HG02840 (cell line): Measurements from ENCODE around the gene GAS7.

ENCODE experiments used
- ATAC-seq: cut with Tn5 transposase; IDR thresholded peaks from one replicate; pipeline ENCODE4 v1.9.1; 2021; ENCODE audit warnings: mild to moderate bottlenecking, moderate library complexity, moderate number of reproducible peaks; ENCODE audit not compliant: unreplicated experiment, low FRiP score

The GAS7 gene

DNA sequence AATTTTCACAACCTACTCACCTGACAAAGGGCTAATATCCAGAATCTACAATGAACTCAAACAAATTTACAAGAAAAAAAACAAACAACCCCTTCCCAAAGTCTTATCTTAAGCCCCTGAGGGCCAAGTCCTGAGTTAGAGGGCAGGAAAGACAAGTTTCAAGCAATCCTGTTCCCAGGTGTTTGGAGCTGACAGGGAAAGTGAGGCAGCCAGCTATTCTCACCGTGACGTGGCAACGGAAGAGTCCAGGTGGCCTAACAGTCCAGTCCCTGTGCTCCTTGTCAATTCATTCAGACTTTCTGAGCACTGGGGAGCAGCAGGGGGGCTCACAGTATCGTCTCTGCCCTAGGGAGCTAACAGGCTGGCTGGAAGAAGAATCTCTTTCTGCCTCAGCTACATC is 203.6 kb downstream of the GAS7 start:
- ATAC-seq, result no peak

DNA sequence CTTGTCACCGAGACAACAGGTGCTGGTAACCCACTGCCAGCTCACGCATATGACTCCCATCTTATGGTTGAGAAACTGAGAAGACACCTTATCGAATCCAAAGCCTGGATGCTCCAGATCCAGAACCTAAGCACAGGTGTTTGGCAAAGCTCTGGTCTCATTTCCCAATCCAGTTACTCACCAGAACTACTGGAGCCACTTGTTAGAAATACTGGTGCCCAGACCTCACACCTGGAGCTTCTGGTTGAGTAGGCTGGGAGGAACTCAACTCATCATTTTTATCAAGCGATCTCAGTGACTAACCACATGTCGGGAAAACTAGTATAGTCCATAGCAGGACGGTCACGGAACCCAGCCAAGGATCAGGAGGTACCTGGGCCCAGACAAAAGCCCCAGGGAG is 206.6 kb downstream of the GAS7 start:
- no peak for ATAC-seq

DNA sequence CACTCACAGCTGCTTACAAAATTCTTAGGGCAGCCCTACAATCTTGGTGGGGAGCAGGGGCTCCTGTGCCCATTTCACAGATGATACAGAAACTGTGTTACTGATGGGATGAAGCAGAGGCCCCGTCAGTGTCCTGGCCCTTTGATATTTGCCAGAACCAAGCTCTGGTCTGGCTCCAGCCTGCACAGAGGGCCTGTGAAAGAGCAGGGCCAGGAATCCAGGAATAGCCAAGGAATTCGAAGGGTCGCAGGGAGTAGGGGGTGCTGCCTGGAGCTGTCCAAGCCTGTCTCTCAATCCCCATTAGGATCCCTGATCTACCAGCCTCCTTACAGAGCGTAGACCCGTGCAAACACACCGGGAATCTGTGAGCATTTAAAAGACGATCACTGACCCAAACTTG is 207.1 kb downstream of the GAS7 start:
- ATAC-seq, result no peak

GRCh38 chr17:9987779-9988585 is 210.4 kb downstream of the GAS7 start:
- no peak for ATAC-seq

- ATAC-seq, result no peak
Observed at GRCh38 chr17:9986754-9987382, 211.5 kb downstream of the GAS7 start.

GRCh38 chr17:9985646-9986045 is 212.8 kb downstream of the GAS7 start:
- ATAC-seq, result no peak

DNA sequence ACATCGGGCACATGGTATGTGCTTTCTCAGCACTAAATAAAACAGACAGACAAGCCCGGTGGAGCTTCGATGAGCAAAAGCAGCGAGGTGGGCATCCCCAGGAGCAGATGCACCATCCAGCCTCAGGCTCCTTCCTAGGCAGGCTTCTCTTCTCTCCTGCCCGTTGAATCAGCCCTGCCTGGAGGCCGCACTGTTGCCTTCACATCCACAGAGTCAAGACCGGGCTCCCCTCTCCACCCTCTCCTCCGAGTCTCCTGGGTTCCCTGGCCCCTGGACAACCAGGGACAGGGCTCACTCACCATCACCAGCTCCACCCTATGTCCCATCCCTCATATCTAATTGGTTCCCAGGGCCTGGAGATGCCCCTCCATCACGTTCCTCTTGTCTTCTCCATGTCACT is 213.6 kb downstream of the GAS7 start:
- ATAC-seq, result no peak

GRCh38 chr17:9982159-9982558 is 216.2 kb downstream of the GAS7 start:
- no peak for ATAC-seq

GRCh38 chr17:9981344-9981915 is 217.0 kb downstream of the GAS7 start:
- no peak for ATAC-seq

GRCh38 chr17:9979463-9979995 is 218.9 kb downstream of the GAS7 start:
- no peak for ATAC-seq

DNA sequence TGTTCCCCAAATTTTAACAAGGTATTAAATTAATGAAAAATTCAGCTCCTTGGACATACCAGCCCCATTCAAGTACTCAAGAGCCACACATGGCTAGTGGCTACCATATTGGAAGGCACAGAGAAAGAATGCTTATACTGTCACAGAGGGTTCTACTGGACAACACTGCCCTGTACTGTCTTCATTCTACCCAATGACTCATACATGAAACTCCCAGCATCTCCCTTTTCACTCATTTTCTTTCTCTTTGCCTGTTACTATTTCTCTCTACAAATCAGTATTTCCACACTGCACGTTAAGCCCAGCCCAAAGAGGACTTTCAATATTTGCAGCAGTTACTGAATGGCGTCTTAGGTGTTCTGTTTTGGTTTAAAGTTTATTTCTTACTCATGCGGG is 221.2 kb downstream of the GAS7 start:
- no peak for ATAC-seq

- no peak for ATAC-seq
Observed at GRCh38 chr17:9976283-9977179, 221.9 kb downstream of the GAS7 start.

DNA sequence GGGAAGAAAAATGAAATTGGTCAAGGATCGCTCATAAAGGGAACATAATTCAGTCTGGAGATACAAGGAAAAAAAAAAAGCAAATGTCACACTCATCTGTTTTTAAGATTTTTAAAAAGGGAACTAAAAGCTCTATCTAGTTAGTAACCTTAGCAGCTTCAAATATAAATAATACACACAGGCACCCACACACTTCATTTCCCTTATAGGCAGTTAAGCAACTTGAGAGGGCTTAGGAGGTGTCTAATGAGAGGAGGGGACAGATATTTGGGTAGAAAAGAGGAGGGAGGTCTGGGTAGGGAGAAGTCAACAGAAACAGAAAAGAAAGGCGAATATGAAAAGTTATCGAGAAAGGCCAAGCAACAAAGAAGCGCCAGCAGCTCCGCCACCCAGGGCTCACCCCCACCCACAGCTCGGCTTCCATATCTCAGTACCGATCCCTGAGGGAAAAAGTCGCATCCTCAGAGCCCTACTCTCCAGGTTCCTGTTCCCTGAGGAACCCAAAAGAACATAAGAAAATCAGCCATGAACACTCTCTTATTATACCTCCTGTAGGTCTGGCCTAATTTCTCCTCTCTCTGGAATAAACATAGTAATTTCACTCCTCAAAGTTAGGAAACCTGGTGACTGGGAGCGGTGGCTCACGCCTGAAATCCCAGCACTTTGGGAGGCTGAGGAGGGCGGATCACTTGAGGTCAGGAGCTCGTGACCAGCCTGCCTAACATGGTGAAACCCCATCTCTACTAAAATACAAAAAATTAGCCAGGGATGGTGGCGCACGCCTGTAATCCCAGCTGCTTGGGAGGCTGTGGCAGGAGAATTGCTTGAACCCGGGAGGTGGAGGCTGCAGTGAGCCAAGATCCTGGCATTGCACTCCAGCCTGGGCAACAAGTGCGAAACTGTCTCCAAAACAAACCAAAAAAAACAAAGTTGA is 223.7 kb downstream of the GAS7 start:
- ATAC-seq, result no peak

- ATAC-seq, result no peak
Observed at GRCh38 chr17:9973669-9974447, 224.5 kb downstream of the GAS7 start.

- ATAC-seq, result no peak
Observed at GRCh38 chr17:9971991-9972390, 226.4 kb downstream of the GAS7 start.

DNA sequence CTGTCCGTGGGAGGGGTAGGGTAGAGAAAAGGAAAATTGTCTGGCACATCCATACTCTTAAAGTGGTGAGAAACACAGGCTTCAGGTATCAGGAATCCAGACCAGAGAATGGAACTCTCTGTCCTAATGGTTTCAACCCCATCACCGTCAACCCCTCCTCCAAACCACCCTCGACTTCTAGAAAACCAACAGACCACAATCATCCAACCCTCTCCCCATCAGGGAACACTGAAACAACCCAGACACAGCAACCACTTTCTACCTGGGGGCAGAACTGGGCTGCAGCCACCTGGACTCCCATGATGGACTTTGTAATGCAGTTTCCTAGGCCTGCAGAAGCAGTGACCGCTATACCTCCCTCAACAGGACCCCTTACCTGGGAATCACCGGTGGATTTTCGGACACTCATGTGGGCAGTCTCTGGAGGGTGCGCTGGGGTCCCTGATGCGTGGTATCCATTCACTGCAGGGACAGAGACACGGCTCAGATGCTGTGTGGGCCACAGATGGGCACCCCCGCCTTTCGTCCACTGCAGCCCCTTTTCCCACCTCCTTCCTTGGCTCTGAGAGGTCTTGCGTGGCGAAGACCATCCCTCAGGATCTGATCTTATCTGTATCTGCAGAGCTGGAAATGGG is 229.0 kb downstream of the GAS7 start:
- no peak for ATAC-seq

DNA sequence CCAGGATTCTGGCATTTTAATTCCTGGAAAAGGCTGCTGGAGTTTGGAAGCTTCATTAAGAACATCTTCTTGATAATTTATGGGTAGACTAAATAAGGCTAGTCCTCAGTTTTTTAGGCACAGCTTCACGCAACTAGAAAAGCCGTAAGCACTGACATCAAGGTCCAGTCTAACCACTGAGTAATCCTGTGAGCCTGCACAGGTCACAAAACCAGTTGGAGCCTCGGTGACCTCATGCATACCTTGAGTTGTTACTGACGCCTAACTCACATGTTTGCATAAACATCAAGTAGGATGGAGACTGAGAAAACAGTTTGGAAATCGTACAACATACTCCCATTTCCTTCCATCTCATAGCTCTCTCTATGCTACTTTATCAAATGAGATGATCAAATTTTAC is 229.5 kb downstream of the GAS7 start:
- ATAC-seq, result no peak

DNA sequence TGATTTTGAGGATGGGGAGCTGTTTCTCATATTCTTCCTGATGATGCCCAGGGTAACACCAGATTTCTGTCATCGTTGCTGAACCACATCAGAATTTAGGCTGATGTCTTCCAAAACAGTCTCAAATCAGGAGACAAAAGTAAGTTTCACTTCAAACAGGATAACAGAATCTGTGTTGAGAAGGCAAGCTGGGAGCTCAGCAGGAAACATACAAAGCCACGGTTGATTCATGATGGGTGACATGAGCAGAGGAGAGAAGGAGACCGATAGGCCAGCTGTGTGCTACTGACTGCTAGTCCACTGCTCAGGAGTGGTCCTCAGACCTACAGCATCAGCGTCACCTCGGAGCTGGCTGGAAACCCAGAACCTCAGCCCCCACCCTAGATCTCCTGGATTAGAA is 230.4 kb downstream of the GAS7 start:
- ATAC-seq, result no peak
